K562 (cell line): ENCODE results near the gene ZNF213. TPM values are rescaled to one million over a fixed set of nuclear protein-coding genes. Genes with fewer than 3 reads are reported as not detected.

ENCODE experiments used
- CCNT2 ChIP-seq: IDR thresholded peaks from 2 replicates; pipeline ENCODE4 v1.6.1; 2011; ENCODE audit warnings: borderline replicate concordance, low read depth, mild to moderate bottlenecking, moderate library complexity, mixed read lengths, low read length; ENCODE audit not compliant: insufficient read length; ENCODE audit errors: extremely low read depth
- CXXC5 ChIP-seq: fragments of 250-450 bp; sonication (Bioruptor Pico); IDR thresholded peaks from 2 replicates; pipeline ENCODE4 v1.8.0; 2022; ENCODE audit warnings: inconsistent platforms, mild to moderate bottlenecking, moderate library complexity
- ESRRA ChIP-seq: fragments of 450-650 bp; IDR thresholded peaks from 2 replicates; pipeline ENCODE4 v1.6.1; 2014; ENCODE audit warnings: low read depth, mild to moderate bottlenecking, moderate library complexity, borderline replicate concordance
- HDGF ChIP-seq: fragments of 450-650 bp; IDR thresholded peaks from 2 replicates; pipeline ENCODE4 v1.6.1; 2016
- HNRNPK ChIP-seq: fragments of 200-400 bp; formaldehyde crosslinking; IDR thresholded peaks from one replicate; pipeline ENCODE4 v1.6.1; 2018; ENCODE audit warnings: mild to moderate bottlenecking, low read depth, low read length; ENCODE audit not compliant: poor library complexity, severe bottlenecking
- IRF2 ChIP-seq: sonication (generic); formaldehyde crosslinking; IDR thresholded peaks from 2 replicates; pipeline ENCODE4 v1.8.1; 2022; ENCODE audit warnings: mild to moderate bottlenecking, missing genetic modification reagents
- RB1 ChIP-seq: fragments of 450-650 bp; IDR thresholded peaks from 2 replicates; pipeline ENCODE4 v1.6.1; 2017; ENCODE audit warnings: low read depth, mild to moderate bottlenecking
- RBBP5 ChIP-seq: fragments of 200-600 bp; sonication (generic); IDR thresholded peaks from 2 replicates; pipeline ENCODE4 v1.6.1; 2012; ENCODE audit warnings: borderline replicate concordance, mild to moderate bottlenecking, low read length, control low read depth, inconsistent platforms; ENCODE audit not compliant: insufficient read depth, poor library complexity, severe bottlenecking
- RBM34 ChIP-seq: fragments of 200-400 bp; formaldehyde crosslinking; IDR thresholded peaks from 2 replicates; pipeline ENCODE4 v1.6.1; 2018; ENCODE audit warnings: low read length, borderline replicate concordance; ENCODE audit not compliant: insufficient read depth
- RCOR1 ChIP-seq, 2 experiments: IDR thresholded peaks; 2 replicates each; pipeline ENCODE4 v1.6.1; 2012; ENCODE audit warnings: low read depth in 2 of 2, low read length in 2 of 2, borderline replicate concordance in 1 of 2, improper control_type of control experiment in 1 of 2
- SMARCA4 ChIP-seq: fragments of 450-650 bp; IDR thresholded peaks from 2 replicates; pipeline ENCODE4 v1.6.1; 2016
- SP1 ChIP-seq: sonication (generic); formaldehyde crosslinking; IDR thresholded peaks from 2 replicates; pipeline ENCODE4 v1.8.1; 2022; ENCODE audit warnings: mild to moderate bottlenecking, missing genetic modification reagents
- TARDBP ChIP-seq: fragments of 450-650 bp; IDR thresholded peaks from 2 replicates; pipeline ENCODE4 v1.6.1; 2016
- ZFX ChIP-seq: sonication (generic); formaldehyde crosslinking; IDR thresholded peaks from 2 replicates; pipeline ENCODE4 v1.8.0; 2022; ENCODE audit warnings: mild to moderate bottlenecking, missing genetic modification reagents, moderate library complexity
- ZNF124 ChIP-seq: sonication (generic); formaldehyde crosslinking; IDR thresholded peaks from 2 replicates; pipeline ENCODE4 v1.8.1; 2022; ENCODE audit warnings: missing genetic modification reagents
- ZNF445 ChIP-seq: fragments of 250-450 bp; sonication (Bioruptor Pico); IDR thresholded peaks from 2 replicates; pipeline ENCODE4 v1.4.0; 2020; ENCODE audit warnings: low read depth, mild to moderate bottlenecking, moderate library complexity
- polyA plus RNA-seq, 8 experiments: library from polyadenylated mRNA; depleted of rRNA in 4 of 8; stranded (reverse) in 5 of 8; unstranded in 3 of 8; fragments of >200 nt; fragmentation: Nextera tagmentation in 2 of 8; fragmentation: Illumina TruSeq in 1 of 8; extraction: Ambion mirVana in 2 of 8; extraction: Trizol in 1 of 8; gene quantifications; 2 replicates each; pipeline versions ENCODE4 v1.2.1 to v1.2.3, GENCODE V29; 2011 to 2014; ENCODE audit warnings: inconsistent platforms in 1 of 8, missing spikeins in 1 of 8
- total RNA-seq, 7 experiments: library from RNA; depleted of rRNA in 6 of 7; stranded (reverse); fragments of >200 nt in 6 of 7; fragmentation: Illumina TruSeq in 2 of 7; extraction: Trizol in 2 of 7; gene quantifications; 2 replicates each; pipeline versions ENCODE4 v1.2.1 to v1.2.3, GENCODE V29; 2011 to 2021; ENCODE audit warnings: low replicate concordance in 1 of 7
- TF ChIP-seq, protein P1 (sequence below), 3 experiments: IDR thresholded peaks in 2 of 3; conservative IDR thresholded peaks in 1 of 3; 2 replicates each; pipeline ENCODE4 v1.5.1; 2011 to 2012; ENCODE audit warnings: low read length in 3 of 3, mild to moderate bottlenecking in 3 of 3, control low read depth in 2 of 3, improper control_type of control experiment in 1 of 3, inconsistent platforms in 1 of 3, low read depth in 1 of 3, mixed read lengths in 1 of 3, moderate library complexity in 1 of 3; ENCODE audit not compliant: insufficient read depth in 2 of 3
- TF ChIP-seq, protein P2 (sequence below), 2 experiments: fragments of 450-650 bp; formaldehyde crosslinking in 1 of 2; IDR thresholded peaks; 2 replicates each; pipeline versions ENCODE4 v1.4.0 to v1.6.1; 2014 to 2020; ENCODE audit warnings: mild to moderate bottlenecking in 2 of 2, borderline replicate concordance in 1 of 2, low read depth in 1 of 2

Gene ZNF213
- total and polyA plus RNA-seq, 9 of the 15 experiments (the other 6 are each of a cell fraction or from before 2014, with no cell fraction given), result 0.49 to 10.0 (median 1.8) TPM

DNA sequence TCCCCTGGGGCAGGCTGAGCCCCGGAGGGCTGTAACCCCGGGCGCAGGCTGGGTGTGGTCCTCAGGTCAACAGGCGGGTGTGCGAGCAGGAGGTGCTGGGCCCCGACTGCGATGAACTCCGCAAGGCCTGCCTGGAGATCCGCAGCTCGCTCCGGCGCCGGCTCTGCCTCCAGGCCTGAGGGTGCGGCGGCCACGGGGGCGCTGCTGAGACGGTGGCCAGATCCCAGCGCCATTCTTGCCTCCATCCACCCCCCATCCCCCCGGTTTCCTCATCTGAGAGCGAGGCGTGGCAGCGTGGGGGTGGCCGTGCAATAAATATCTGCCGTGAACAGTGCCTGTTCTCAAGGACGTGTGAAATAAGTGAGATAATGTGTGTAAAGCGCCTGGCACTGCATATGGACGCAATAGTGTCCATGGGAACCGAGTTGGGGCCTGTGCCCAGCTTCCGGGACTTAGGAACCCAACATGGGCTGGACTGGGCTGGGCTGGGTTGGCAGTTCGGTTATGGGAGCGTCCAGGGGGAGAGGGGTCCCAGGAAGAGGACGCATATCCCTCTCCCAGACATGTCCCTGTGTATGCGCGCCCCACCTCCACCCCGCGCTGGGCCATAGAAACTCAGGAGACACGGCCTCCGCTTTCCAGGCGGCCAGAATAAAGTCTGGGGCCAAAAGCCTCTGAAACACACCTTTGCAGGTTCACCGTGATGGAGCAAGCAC, 15.0 kb downstream of the ZNF213 start (continued):
- TF ChIP-seq ZNF124 (CRISPR knock-in tag), result no peak
- TF ChIP-seq HNRNPK, result no peak
- peak; percentile 23; the same call in 1 of the 2 replicates for TF ChIP-seq ESRRA
- TF ChIP-seq TARDBP, result peak; percentile 60; the same call in 1 of the 2 replicates
- no peak; the same call in 1 of the 2 replicates for TF ChIP-seq HDGF
- TF ChIP-seq RBBP5, result peak; percentile 9
- no peak for TF ChIP-seq IRF2 (CRISPR knock-in tag)
- TF ChIP-seq, protein P1, sequence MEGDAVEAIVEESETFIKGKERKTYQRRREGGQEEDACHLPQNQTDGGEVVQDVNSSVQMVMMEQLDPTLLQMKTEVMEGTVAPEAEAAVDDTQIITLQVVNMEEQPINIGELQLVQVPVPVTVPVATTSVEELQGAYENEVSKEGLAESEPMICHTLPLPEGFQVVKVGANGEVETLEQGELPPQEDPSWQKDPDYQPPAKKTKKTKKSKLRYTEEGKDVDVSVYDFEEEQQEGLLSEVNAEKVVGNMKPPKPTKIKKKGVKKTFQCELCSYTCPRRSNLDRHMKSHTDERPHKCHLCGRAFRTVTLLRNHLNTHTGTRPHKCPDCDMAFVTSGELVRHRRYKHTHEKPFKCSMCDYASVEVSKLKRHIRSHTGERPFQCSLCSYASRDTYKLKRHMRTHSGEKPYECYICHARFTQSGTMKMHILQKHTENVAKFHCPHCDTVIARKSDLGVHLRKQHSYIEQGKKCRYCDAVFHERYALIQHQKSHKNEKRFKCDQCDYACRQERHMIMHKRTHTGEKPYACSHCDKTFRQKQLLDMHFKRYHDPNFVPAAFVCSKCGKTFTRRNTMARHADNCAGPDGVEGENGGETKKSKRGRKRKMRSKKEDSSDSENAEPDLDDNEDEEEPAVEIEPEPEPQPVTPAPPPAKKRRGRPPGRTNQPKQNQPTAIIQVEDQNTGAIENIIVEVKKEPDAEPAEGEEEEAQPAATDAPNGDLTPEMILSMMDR (IDR thresholded peaks at IDR 0.05 in 2 of 3, conservative IDR thresholded peaks at IDR 0.05 in 1 of 3; ENCODE audit: insufficient read depth in 2 of 3, low read depth in 1 of 3, low read length in 3 of 3), result peak; percentile 68 to 78 (median 77)
- 0 out of 2 replicates have a peak, but pooled peaks have one; percentile 34 for TF ChIP-seq SMARCA4
- no peak for TF ChIP-seq RBM34
- peak; percentile 85 for TF ChIP-seq ZFX (CRISPR knock-in tag)
- TF ChIP-seq SP1 (CRISPR knock-in tag), result no peak; the same call in 1 of the 2 replicates
- peak in 1 of 2 experiments; percentile 64; a peak in 1 of 4 replicates for TF ChIP-seq RCOR1 (IDR thresholded peaks at IDR 0.05; ENCODE audit: borderline replicate concordance in 1 of 2, low read depth in 2 of 2, low read length in 2 of 2)
- peak; percentile 50; the same call in 1 of the 2 replicates for TF ChIP-seq RB1
- no peak for TF ChIP-seq ZNF445
- TF ChIP-seq, protein P2, sequence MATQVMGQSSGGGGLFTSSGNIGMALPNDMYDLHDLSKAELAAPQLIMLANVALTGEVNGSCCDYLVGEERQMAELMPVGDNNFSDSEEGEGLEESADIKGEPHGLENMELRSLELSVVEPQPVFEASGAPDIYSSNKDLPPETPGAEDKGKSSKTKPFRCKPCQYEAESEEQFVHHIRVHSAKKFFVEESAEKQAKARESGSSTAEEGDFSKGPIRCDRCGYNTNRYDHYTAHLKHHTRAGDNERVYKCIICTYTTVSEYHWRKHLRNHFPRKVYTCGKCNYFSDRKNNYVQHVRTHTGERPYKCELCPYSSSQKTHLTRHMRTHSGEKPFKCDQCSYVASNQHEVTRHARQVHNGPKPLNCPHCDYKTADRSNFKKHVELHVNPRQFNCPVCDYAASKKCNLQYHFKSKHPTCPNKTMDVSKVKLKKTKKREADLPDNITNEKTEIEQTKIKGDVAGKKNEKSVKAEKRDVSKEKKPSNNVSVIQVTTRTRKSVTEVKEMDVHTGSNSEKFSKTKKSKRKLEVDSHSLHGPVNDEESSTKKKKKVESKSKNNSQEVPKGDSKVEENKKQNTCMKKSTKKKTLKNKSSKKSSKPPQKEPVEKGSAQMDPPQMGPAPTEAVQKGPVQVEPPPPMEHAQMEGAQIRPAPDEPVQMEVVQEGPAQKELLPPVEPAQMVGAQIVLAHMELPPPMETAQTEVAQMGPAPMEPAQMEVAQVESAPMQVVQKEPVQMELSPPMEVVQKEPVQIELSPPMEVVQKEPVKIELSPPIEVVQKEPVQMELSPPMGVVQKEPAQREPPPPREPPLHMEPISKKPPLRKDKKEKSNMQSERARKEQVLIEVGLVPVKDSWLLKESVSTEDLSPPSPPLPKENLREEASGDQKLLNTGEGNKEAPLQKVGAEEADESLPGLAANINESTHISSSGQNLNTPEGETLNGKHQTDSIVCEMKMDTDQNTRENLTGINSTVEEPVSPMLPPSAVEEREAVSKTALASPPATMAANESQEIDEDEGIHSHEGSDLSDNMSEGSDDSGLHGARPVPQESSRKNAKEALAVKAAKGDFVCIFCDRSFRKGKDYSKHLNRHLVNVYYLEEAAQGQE (IDR thresholded peaks at IDR 0.05; ENCODE audit: borderline replicate concordance), result peak; percentile 23; the same call in 1 of the 2 replicates
- TF ChIP-seq, protein P2 (CRISPR knock-in tag; IDR thresholded peaks at IDR 0.05; ENCODE audit: low read depth), result no peak
- TF ChIP-seq CCNT2, result peak; percentile 53
- TF ChIP-seq CXXC5 (CRISPR knock-in tag), result peak; percentile 65
